ENCODE measurements around the gene NADSYN1. TPM values are rescaled to one million over a fixed set of nuclear protein-coding genes. Genes with fewer than 3 reads are reported as not detected.
"Not testable (repeated sequence)": the region's sequence is repeated elsewhere in the genome, so short reads cannot be mapped to it uniquely, and the experiment has no call there.

The NADSYN1 gene
- total and polyA plus RNA-seq, 2 of the 13 experiments (the other 11 are each of a cell fraction or from before 2014, with no cell fraction given): 35.7 to 51.5 TPM

GRCh38 chr11:71539017-71539416 lies 86.0 kb downstream of the NADSYN1 start:
- ChIA-PET CTCF (ENCODE audit: low intra/inter-chr PET ratio, low total read pairs) (no interaction called here), POLR2A (no interaction called here)
- Histone ChIP-seq H3K79me2 (ENCODE audit: insufficient read depth, low read length) (no peaks in the 10 kb centered on the region), H3K4me3 (replicated peaks in 1 of 3; ENCODE audit: insufficient read depth in 1 of 3, low read depth in 2 of 3, low read length in 3 of 3) (no peak overlapping the region), H4K20me1 (ENCODE audit: insufficient read depth, low read length) (no peaks in the 10 kb centered on the region), H3K36me3 (replicated peaks in 1 of 2; ENCODE audit: control insufficient read depth in 1 of 2, insufficient read depth in 2 of 2, low read length in 2 of 2) (no peaks in the 10 kb centered on the region), H3K27me3 (ENCODE audit: control insufficient read depth in 1 of 2, insufficient read depth in 2 of 2, low read length in 2 of 2) (no peaks in the 10 kb centered on the region), H3K27ac (ENCODE audit: extremely low read length, insufficient read depth, low read length) (no peak overlapping the region), H3K9me3 (ENCODE audit: low read length) (no peaks in the 10 kb centered on the region), H2AFZ (ENCODE audit: low read length) (no peak overlapping the region), H3K9ac (ENCODE audit: insufficient read depth, low read depth, low read length) (no peak overlapping the region), H3K4me1 (ENCODE audit: insufficient read depth, low read length) (peaks cover 95% of the 10 kb centered on the region), H3K4me2 (ENCODE audit: low read depth, low read length) (0 out of 2 replicates have a peak overlapping the region, but pooled peaks have one; percentile 12)
- TF ChIP-seq CBX1 (IDR thresholded peaks at IDR 0.05; ENCODE audit: low read depth) (no peak), CENPT (CRISPR knock-in tag; IDR thresholded peaks at IDR 0.05; ENCODE audit: low read depth) (no peak)
- DNase-seq (ENCODE audit: low spot score): no peak
- FAIRE-seq: no peak
- in situ Hi-C loops (cut with HindIII; ENCODE audit: extremely low pct_ligation_motif_present, low pct_unique_long_range_greater_than_20kb): no loop called here
- no TSS peak for BruUV-seq (replicated peaks)
- intact Hi-C loops (cut with micrococcal nuclease; ENCODE audit: unreplicated experiment): no loop called here
- no peak for ATAC-seq
- 83% methylated on average over 11 of the region's 11 CpGs for WGBS (ENCODE audit: low lambda C conversion rate)

GRCh38 chr11:71539971-71540370 lies 87.0 kb downstream of the NADSYN1 start:
- H3K27ac ChIP-seq (ENCODE audit: extremely low read length, insufficient read depth, low read length); H3K27me3 ChIP-seq (ENCODE audit: control insufficient read depth in 1 of 2, insufficient read depth in 2 of 2, low read length in 2 of 2); intact Hi-C loops (cut with micrococcal nuclease; ENCODE audit: unreplicated experiment); H2AFZ ChIP-seq (ENCODE audit: low read length); FAIRE-seq; H4K20me1 ChIP-seq (ENCODE audit: insufficient read depth, low read length); H3K79me2 ChIP-seq (ENCODE audit: insufficient read depth, low read length); POLR2A ChIA-PET; CTCF ChIA-PET (ENCODE audit: low intra/inter-chr PET ratio, low total read pairs); H3K9ac ChIP-seq (ENCODE audit: insufficient read depth, low read depth, low read length); DNase-seq (ENCODE audit: low spot score); H3K4me3 ChIP-seq (replicated peaks in 1 of 3; ENCODE audit: insufficient read depth in 1 of 3, low read depth in 2 of 3, low read length in 3 of 3); BruUV-seq (replicated peaks); ATAC-seq; in situ Hi-C loops (cut with HindIII; ENCODE audit: extremely low pct_ligation_motif_present, low pct_unique_long_range_greater_than_20kb); H3K9me3 ChIP-seq (ENCODE audit: low read length); H3K36me3 ChIP-seq (replicated peaks in 1 of 2; ENCODE audit: control insufficient read depth in 1 of 2, insufficient read depth in 2 of 2, low read length in 2 of 2): not testable (repeated sequence)
- 77% methylated on average over 11 of the region's 11 CpGs for WGBS (ENCODE audit: low lambda C conversion rate)
- Histone ChIP-seq H3K4me1 (ENCODE audit: insufficient read depth, low read length) (peaks cover 95% of the 10 kb centered on the region), H3K4me2 (ENCODE audit: low read depth, low read length) (0 out of 2 replicates have a peak overlapping the region, but pooled peaks have one; percentile 12)
- TF ChIP-seq ZBTB38 (CRISPR knock-in tag; IDR thresholded peaks at IDR 0.05): peak; percentile 39; the same call in 1 of the 2 replicates
- TF ChIP-seq, protein P1, sequence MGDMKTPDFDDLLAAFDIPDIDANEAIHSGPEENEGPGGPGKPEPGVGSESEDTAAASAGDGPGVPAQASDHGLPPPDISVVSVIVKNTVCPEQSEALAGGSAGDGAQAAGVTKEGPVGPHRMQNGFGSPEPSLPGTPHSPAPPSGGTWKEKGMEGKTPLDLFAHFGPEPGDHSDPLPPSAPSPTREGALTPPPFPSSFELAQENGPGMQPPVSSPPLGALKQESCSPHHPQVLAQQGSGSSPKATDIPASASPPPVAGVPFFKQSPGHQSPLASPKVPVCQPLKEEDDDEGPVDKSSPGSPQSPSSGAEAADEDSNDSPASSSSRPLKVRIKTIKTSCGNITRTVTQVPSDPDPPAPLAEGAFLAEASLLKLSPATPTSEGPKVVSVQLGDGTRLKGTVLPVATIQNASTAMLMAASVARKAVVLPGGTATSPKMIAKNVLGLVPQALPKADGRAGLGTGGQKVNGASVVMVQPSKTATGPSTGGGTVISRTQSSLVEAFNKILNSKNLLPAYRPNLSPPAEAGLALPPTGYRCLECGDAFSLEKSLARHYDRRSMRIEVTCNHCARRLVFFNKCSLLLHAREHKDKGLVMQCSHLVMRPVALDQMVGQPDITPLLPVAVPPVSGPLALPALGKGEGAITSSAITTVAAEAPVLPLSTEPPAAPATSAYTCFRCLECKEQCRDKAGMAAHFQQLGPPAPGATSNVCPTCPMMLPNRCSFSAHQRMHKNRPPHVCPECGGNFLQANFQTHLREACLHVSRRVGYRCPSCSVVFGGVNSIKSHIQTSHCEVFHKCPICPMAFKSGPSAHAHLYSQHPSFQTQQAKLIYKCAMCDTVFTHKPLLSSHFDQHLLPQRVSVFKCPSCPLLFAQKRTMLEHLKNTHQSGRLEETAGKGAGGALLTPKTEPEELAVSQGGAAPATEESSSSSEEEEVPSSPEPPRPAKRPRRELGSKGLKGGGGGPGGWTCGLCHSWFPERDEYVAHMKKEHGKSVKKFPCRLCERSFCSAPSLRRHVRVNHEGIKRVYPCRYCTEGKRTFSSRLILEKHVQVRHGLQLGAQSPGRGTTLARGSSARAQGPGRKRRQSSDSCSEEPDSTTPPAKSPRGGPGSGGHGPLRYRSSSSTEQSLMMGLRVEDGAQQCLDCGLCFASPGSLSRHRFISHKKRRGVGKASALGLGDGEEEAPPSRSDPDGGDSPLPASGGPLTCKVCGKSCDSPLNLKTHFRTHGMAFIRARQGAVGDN (CRISPR knock-in tag; IDR thresholded peaks at IDR 0.05): peak; percentile 37; the same call in 1 of the 2 replicates
